Measurements from ENCODE around the gene ENTPD7.

Gene ENTPD7

DNA sequence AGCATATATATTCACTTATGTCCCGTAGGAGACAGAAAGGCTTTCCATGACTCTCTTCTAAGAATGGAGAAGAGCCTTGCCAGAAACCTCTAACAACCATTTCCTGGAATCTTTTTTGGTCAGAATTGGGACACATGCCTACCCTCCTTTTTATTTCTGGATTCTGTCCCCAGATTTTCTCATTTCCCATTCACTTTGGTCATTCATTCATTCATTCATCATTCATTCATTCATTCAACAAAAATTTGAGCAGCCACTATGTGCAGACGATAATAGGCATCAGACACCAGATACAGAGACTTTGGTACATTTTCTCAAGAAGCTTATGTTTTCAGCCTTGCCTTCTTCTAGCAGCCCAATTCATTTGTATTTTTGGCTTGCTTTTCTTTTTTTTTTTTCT lies 6.0 kb downstream of the ENTPD7 start:
- TF ChIP-seq MAX (IDR thresholded peaks at IDR 0.05) = no peak
- no peak for TF ChIP-seq CREB1 (IDR thresholded peaks at IDR 0.05; ENCODE audit: low read depth)
- TF ChIP-seq, protein P1, sequence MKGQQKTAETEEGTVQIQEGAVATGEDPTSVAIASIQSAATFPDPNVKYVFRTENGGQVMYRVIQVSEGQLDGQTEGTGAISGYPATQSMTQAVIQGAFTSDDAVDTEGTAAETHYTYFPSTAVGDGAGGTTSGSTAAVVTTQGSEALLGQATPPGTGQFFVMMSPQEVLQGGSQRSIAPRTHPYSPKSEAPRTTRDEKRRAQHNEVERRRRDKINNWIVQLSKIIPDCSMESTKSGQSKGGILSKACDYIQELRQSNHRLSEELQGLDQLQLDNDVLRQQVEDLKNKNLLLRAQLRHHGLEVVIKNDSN (IDR thresholded peaks at IDR 0.05) = no peak
- no peak for TF ChIP-seq EGR1 (IDR thresholded peaks at IDR 0.05)
- TF ChIP-seq TCF12 (IDR thresholded peaks at IDR 0.05; ENCODE audit: low read depth) = no peak

DNA sequence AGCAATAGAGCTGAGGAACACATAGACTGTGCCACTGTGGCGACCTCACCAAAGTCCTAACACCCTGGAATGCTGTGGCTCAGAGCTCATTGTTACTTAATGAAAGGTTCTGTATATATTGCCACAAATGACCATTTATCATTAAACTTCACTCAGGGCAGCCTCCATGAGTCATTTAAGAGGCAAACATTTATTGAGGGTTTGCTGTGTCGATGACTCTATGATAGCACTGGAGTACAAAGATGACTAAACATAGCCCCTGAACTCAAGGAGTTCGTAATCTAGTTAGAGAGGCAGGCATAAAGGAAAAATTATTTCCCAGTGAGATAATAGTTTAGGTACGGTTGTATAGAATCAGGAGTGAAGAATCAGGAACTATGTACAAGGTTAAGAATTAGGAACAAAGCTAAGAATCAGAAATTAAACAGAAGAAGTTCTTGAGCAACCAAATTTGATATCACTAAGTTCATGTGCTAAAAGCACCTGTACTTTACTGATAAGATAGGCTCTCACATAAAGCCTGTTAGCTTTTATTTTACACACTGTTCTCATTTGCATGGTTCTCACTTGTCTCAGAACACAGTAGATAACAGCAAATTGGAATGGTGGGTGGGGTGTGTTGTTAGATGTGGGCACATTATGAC lies 7.9 kb downstream of the ENTPD7 start:
- TF ChIP-seq TAF1 (IDR thresholded peaks at IDR 0.05; ENCODE audit: low read depth) (no peak), YY1 (IDR thresholded peaks at IDR 0.05; ENCODE audit: low read depth) (no peak), CREB1 (IDR thresholded peaks at IDR 0.05; ENCODE audit: low read depth) (no peak), EGR1 (IDR thresholded peaks at IDR 0.05) (no peak), TEAD4 (IDR thresholded peaks at IDR 0.05) (peak; percentile 55; the same call in 1 of the 2 replicates)

DNA sequence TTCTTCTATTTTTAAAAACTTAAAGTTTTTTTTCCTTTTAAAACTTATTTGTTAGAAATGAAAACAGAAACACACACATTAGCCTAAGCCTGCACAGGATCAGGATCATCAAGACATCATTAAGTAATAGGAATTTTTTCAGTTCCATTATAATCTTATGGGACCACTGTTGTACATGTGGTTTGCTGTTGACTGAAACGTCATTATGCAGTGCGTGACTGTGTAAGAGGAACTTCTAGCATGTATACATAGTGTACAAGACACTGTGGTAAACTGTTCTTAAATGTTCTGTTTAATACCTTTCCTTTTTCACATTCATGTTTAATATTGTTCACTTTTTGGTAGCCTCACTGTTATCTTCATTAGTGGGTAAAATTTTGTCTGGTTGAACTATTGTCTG lies 12.1 kb downstream of the ENTPD7 start:
- no peak for TF ChIP-seq CEBPB (IDR thresholded peaks at IDR 0.05)
- no peak for TF ChIP-seq TCF12 (IDR thresholded peaks at IDR 0.05; ENCODE audit: low read depth)
- TF ChIP-seq CREB1 (IDR thresholded peaks at IDR 0.05; ENCODE audit: low read depth) = no peak
- no peak for TF ChIP-seq TAF1 (IDR thresholded peaks at IDR 0.05; ENCODE audit: low read depth)
- TF ChIP-seq MAX (IDR thresholded peaks at IDR 0.05) = no peak
- TF ChIP-seq NFIC (IDR thresholded peaks at IDR 0.05) = no peak
- no peak for TF ChIP-seq FOXM1 (IDR thresholded peaks at IDR 0.05; ENCODE audit: borderline replicate concordance, low read depth)
- no peak for TF ChIP-seq RAD21 (IDR thresholded peaks at IDR 0.05; ENCODE audit: low read depth)
- TF ChIP-seq EGR1 (IDR thresholded peaks at IDR 0.05) = no peak
- TF ChIP-seq YY1 (IDR thresholded peaks at IDR 0.05; ENCODE audit: low read depth) = no peak
- no peak for TF ChIP-seq TEAD4 (IDR thresholded peaks at IDR 0.05)
- no peak for TF ChIP-seq ZBTB7A (IDR thresholded peaks at IDR 0.05; ENCODE audit: low read depth)
- TF ChIP-seq, protein P1 (IDR thresholded peaks at IDR 0.05) = no peak
- no peak for TF ChIP-seq REST (IDR thresholded peaks at IDR 0.05; ENCODE audit: low read depth)
- TF ChIP-seq EP300 (IDR thresholded peaks at IDR 0.05; ENCODE audit: borderline replicate concordance) = no peak

DNA sequence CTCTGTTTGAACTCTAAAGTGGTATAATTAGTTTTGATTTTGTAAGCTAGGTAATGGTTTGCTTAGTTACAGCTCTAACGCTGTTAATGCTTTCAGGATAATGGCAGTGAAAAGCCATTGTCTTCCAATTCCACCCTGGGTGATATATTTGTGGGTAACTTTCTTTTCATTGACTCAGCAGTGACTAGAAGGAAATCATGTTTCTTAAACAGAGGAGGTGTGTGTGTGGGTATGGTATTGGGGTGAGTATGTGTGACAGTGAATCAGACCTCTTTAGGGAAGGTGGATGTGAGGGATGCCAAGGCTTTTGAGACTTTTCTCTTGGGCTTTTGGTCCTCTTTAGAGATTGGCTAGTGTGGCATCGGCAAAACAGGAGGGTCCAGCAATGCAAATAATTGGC lies 13.6 kb downstream of the ENTPD7 start:
- no peak for TF ChIP-seq CEBPB (IDR thresholded peaks at IDR 0.05)
- TF ChIP-seq RAD21 (IDR thresholded peaks at IDR 0.05; ENCODE audit: low read depth) = no peak
- no peak for TF ChIP-seq YY1 (IDR thresholded peaks at IDR 0.05; ENCODE audit: low read depth)
- no peak for TF ChIP-seq TAF1 (IDR thresholded peaks at IDR 0.05; ENCODE audit: low read depth)
- no peak for TF ChIP-seq NFIC (IDR thresholded peaks at IDR 0.05)
- no peak for TF ChIP-seq ZBTB7A (IDR thresholded peaks at IDR 0.05; ENCODE audit: low read depth)
- no peak for TF ChIP-seq FOXM1 (IDR thresholded peaks at IDR 0.05; ENCODE audit: borderline replicate concordance, low read depth)
- TF ChIP-seq CREB1 (IDR thresholded peaks at IDR 0.05; ENCODE audit: low read depth) = no peak
- TF ChIP-seq REST (IDR thresholded peaks at IDR 0.05; ENCODE audit: low read depth) = no peak
- no peak for TF ChIP-seq TCF12 (IDR thresholded peaks at IDR 0.05; ENCODE audit: low read depth)
- no peak for TF ChIP-seq EGR1 (IDR thresholded peaks at IDR 0.05)
- TF ChIP-seq TEAD4 (IDR thresholded peaks at IDR 0.05) = no peak
- TF ChIP-seq EP300 (IDR thresholded peaks at IDR 0.05; ENCODE audit: borderline replicate concordance) = no peak
- TF ChIP-seq, protein P1 (IDR thresholded peaks at IDR 0.05) = no peak
- no peak for TF ChIP-seq MAX (IDR thresholded peaks at IDR 0.05)

DNA sequence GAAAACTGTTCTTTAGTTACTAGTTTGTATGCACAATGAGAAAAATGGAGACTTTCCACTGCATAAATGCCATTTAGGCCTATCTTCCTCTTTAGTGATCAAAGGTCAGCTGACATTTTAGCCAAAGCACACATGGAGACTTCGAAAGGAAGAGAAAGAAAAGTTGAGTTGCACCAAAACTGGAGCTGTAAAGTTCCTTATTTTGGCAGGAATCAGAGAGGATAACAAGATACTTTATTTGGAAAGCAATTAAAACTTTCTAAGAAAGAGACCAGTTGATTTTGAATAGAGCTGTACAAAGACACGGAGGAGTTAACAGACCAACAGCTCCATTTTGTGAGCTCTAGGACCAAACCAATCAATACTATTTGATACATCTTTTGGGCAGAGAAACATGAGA lies 14.2 kb downstream of the ENTPD7 start:
- TF ChIP-seq MAX (IDR thresholded peaks at IDR 0.05) (no peak), CEBPB (IDR thresholded peaks at IDR 0.05) (no peak), TCF12 (IDR thresholded peaks at IDR 0.05; ENCODE audit: low read depth) (no peak), TAF1 (IDR thresholded peaks at IDR 0.05; ENCODE audit: low read depth) (no peak), EP300 (IDR thresholded peaks at IDR 0.05; ENCODE audit: borderline replicate concordance) (no peak), EGR1 (IDR thresholded peaks at IDR 0.05) (no peak), NFIC (IDR thresholded peaks at IDR 0.05) (no peak), RAD21 (IDR thresholded peaks at IDR 0.05; ENCODE audit: low read depth) (no peak), CREB1 (IDR thresholded peaks at IDR 0.05; ENCODE audit: low read depth) (no peak), ZBTB7A (IDR thresholded peaks at IDR 0.05; ENCODE audit: low read depth) (no peak), YY1 (IDR thresholded peaks at IDR 0.05; ENCODE audit: low read depth) (no peak), FOXM1 (IDR thresholded peaks at IDR 0.05; ENCODE audit: borderline replicate concordance, low read depth) (no peak), REST (IDR thresholded peaks at IDR 0.05; ENCODE audit: low read depth) (no peak), TEAD4 (IDR thresholded peaks at IDR 0.05) (no peak)
- TF ChIP-seq, protein P1 (IDR thresholded peaks at IDR 0.05) = no peak

Data from Ishikawa (cell line).